GM18873 (cell line): ENCODE results near the gene GPC1.

Source experiments
- ATAC-seq: cut with Tn5 transposase; IDR thresholded peaks from one replicate; pipeline ENCODE4 v1.9.1; 2021; ENCODE audit warnings: mild to moderate bottlenecking, moderate library complexity, moderate number of reproducible peaks; ENCODE audit not compliant: unreplicated experiment, low FRiP score

The GPC1 gene

GRCh38 chr2:240396623-240397541 lies 38.6 kb upstream of the GPC1 start:
- no peak for ATAC-seq

- no peak for ATAC-seq
These were observed 37.9 kb upstream of the GPC1 start for GRCh38 chr2:240397542-240397916.

GRCh38 chr2:240397924-240398645 lies 37.4 kb upstream of the GPC1 start:
- no peak for ATAC-seq

GRCh38 chr2:240398661-240399267 lies 36.7 kb upstream of the GPC1 start:
- ATAC-seq = no peak

- ATAC-seq = no peak
These were observed 35.8 kb upstream of the GPC1 start for GRCh38 chr2:240399419-240400324.

GRCh38 chr2:240400371-240401161 lies 34.9 kb upstream of the GPC1 start:
- no peak for ATAC-seq

GRCh38 chr2:240401308-240401707 lies 34.2 kb upstream of the GPC1 start:
- ATAC-seq = no peak

GRCh38 chr2:240401781-240402551 lies 33.5 kb upstream of the GPC1 start:
- no peak for ATAC-seq

- no peak for ATAC-seq
These were observed 32.7 kb upstream of the GPC1 start for GRCh38 chr2:240402566-240403272.

GRCh38 chr2:240403396-240404104 lies 31.9 kb upstream of the GPC1 start:
- ATAC-seq = no peak

- ATAC-seq = no peak
These were observed 31.1 kb upstream of the GPC1 start for GRCh38 chr2:240404174-240404852.

GRCh38 chr2:240405133-240405532 lies 30.3 kb upstream of the GPC1 start:
- ATAC-seq = no peak

GRCh38 chr2:240405684-240406313 lies 29.7 kb upstream of the GPC1 start:
- no peak for ATAC-seq

- ATAC-seq = no peak
These were observed 28.4 kb upstream of the GPC1 start for GRCh38 chr2:240407090-240407489.

- ATAC-seq = no peak
These were observed 25.5 kb upstream of the GPC1 start for GRCh38 chr2:240410004-240410403.

GRCh38 chr2:240410808-240411207 lies 24.7 kb upstream of the GPC1 start:
- ATAC-seq = no peak
